ENCODE measurements around the gene RNASE8. TPM values are rescaled to one million over a fixed set of nuclear protein-coding genes. Genes with fewer than 3 reads are reported as not detected.

RNASE8 gene
- total RNA-seq, 4 donors from 2014 or later: not detected

DNA sequence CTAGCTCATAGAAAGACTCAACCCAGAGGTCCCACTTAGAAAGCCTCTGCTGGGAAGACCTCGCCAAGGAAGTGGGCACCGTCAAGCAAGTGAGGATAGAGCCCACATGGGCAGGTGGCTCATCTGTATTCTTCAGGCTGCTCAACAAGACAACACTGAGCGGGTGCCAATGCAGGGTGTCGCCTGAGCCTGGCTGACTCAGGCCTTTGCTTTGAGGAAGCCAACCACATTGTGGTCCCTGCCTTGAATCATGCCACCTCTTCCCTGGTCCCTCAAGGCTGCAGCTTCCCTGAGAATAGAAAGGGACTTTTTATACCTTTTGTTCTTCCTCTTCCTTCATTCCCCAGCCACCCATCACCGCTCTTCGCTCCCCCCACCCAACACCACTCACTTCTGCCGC lies 20.9 kb upstream of the RNASE8 start:
- no peaks in the 10 kb centered on the region for H3K27me3 ChIP-seq
- WGBS, 2 donors (ENCODE audit: low coverage in 1 of 2): 89 to 100% methylated on average over 3 to 7 of the region's 7 CpGs
- no peak for DNase-seq
- H3K4me1 ChIP-seq: peaks cover 18 to 21% (median 19%) of the 10 kb centered on the region in 4 donors
- no peak overlapping the region for H3K4me3 ChIP-seq
- intact Hi-C loops (cut with DNase I; ENCODE audit: low total_unique reads): no loop called here
- in situ Hi-C loops (cut with MboI; ENCODE audit: low pct_ligation_motif_present in 1 of 4, low pct_unique_long_range_greater_than_20kb in 1 of 4, low sequenced_read_pairs in 3 of 4): no loop called here
- no peak for TF ChIP-seq POLR2A (IDR thresholded peaks at IDR 0.05)
- TF ChIP-seq, protein P1, sequence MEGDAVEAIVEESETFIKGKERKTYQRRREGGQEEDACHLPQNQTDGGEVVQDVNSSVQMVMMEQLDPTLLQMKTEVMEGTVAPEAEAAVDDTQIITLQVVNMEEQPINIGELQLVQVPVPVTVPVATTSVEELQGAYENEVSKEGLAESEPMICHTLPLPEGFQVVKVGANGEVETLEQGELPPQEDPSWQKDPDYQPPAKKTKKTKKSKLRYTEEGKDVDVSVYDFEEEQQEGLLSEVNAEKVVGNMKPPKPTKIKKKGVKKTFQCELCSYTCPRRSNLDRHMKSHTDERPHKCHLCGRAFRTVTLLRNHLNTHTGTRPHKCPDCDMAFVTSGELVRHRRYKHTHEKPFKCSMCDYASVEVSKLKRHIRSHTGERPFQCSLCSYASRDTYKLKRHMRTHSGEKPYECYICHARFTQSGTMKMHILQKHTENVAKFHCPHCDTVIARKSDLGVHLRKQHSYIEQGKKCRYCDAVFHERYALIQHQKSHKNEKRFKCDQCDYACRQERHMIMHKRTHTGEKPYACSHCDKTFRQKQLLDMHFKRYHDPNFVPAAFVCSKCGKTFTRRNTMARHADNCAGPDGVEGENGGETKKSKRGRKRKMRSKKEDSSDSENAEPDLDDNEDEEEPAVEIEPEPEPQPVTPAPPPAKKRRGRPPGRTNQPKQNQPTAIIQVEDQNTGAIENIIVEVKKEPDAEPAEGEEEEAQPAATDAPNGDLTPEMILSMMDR (IDR thresholded peaks at IDR 0.05): no peak
- TF ChIP-seq POLR2AphosphoS5 (IDR thresholded peaks at IDR 0.05): no peak
- no peak for TF ChIP-seq EP300 (IDR thresholded peaks at IDR 0.05; ENCODE audit: low read depth)
- no peaks in the 10 kb centered on the region for H3K9me3 ChIP-seq
- no peaks in the 10 kb centered on the region for H3K36me3 ChIP-seq
- H3K27ac ChIP-seq: no peak overlapping the region

GRCh38 chr14:21037156-21037555 lies 20.5 kb upstream of the RNASE8 start:
- no peak overlapping the region for H3K4me3 ChIP-seq

DNA sequence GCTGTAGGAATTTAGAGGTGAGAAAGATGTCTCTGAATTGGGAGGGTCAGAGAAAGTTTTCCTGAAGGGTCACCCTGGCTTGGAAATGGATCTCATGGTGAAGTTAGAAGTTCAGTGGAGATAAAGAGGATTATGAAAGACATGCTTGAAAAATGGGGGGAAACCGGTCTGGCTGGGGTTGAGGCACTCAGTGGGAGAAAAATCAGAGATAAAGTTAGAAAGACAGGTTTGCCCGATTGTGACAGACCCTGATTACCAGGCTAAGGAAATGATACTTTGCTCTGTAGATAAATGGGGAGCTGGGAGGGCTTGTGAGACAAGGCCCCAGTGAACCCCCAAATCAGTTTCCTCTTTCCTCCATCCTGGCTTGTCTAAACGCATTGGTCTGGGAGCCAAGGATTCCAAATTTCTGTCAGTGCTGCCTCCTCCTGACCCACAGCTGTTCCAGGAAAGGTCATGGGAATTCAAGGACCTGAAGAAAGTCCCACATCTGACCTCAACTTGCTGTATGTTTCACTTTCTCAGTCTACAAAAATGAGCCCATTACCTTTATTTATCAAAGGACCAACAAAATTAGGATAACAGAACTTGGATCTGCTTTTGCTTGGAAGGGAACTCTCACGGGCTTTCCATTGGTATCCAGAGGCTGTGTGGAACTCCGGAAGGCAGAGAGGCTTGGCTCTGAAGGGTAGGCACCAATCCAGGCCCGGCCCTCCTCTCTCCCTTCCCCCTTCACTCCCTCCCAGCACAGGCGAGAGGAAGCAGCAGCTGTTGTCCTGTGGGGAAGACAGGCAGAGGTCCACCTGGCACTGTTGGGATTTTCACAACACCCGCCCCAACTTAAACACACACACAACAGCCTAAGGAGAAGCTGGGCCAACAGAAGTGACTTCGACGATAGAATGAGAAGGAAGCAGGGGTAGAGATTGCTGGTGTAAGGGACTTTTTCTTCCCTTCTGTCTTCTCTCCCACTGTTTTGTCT lies 18.9 kb upstream of the RNASE8 start:
- no peak overlapping the region for H3K4me3 ChIP-seq
- H3K4me1 ChIP-seq: peaks cover 28 to 35% (median 29%) of the 10 kb centered on the region in 4 donors
- peak overlapping the region; percentile 75 to 83 (median 80) for H3K27ac ChIP-seq
- intact Hi-C loops (cut with DNase I; ENCODE audit: low total_unique reads) (no loop called here), in situ Hi-C loops (cut with MboI; ENCODE audit: low pct_ligation_motif_present in 1 of 4, low pct_unique_long_range_greater_than_20kb in 1 of 4, low sequenced_read_pairs in 3 of 4) (no loop called here)
- DNase-seq: peak; percentile 87
- TF ChIP-seq POLR2AphosphoS5 (IDR thresholded peaks at IDR 0.05): peak; percentile 48 to 82 (median 63)
- TF ChIP-seq, protein P1 (IDR thresholded peaks at IDR 0.05): no peak
- no peak for TF ChIP-seq EP300 (IDR thresholded peaks at IDR 0.05; ENCODE audit: low read depth)
- peak; percentile 34 for TF ChIP-seq POLR2A (IDR thresholded peaks at IDR 0.05)
- H3K36me3 ChIP-seq: no peaks in the 10 kb centered on the region
- 27% methylated on average over 3 to 10 of the region's 10 CpGs for WGBS, 2 donors (ENCODE audit: low coverage in 1 of 2)
- H3K9me3 ChIP-seq: no peaks in the 10 kb centered on the region
- H3K27me3 ChIP-seq: no peaks in the 10 kb centered on the region

More at GRCh38 chr14:21037156-21037555, 20.5 kb upstream of the RNASE8 start:
- intact Hi-C loops (cut with DNase I; ENCODE audit: low total_unique reads): no loop called here
- H3K27ac ChIP-seq: no peak overlapping the region
- peaks cover 18 to 21% (median 19%) of the 10 kb centered on the region in 4 donors for H3K4me1 ChIP-seq
- no peaks in the 10 kb centered on the region for H3K27me3 ChIP-seq
- no peaks in the 10 kb centered on the region for H3K36me3 ChIP-seq
- in situ Hi-C loops (cut with MboI; ENCODE audit: low pct_ligation_motif_present in 1 of 4, low pct_unique_long_range_greater_than_20kb in 1 of 4, low sequenced_read_pairs in 3 of 4): no loop called here
- DNase-seq: no peak
- WGBS, 2 donors (ENCODE audit: low coverage in 1 of 2): 73% methylated on average over 3 of the region's 3 CpGs; no CpG with 5 or more reads in 1 of the 2 donors
- no peaks in the 10 kb centered on the region for H3K9me3 ChIP-seq
- TF ChIP-seq EP300 (IDR thresholded peaks at IDR 0.05; ENCODE audit: low read depth): no peak
- TF ChIP-seq, protein P1 (IDR thresholded peaks at IDR 0.05): no peak

DNA sequence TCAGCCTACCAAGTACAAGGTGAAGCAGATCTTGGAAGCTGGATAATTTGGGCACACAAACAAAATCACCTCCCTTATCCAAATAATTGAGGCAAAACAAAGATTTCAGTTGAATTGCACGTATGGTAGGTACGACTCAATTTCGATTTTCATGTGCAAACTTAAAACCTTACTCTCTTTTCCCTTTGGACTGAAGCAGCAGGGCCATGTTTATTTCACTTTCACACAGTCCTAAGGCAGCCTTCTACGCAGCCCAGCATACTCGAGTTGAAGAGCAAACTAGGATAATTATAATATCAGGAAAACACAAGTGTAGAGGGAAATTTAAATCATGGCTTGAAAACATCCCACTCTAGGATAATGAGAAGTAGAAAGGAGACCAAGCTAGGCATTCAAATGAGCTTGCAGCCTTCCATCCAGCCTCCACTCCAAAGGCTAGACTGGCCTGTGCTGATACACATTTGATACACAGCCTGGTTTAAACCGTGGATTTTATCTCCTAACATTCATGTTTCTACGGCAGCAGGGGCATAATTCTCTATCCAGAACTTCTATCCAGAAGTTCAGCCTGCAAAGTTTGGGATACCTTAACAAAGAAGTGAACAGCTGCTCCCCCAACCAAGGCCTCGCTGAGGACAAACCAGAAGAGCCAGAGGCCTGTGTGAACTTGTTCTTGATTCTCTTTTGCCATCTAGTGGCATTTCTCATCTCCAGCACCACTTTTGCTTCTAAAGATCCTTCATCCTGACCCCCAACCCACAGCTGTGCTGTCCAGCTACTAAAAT lies 17.8 kb upstream of the RNASE8 start:
- peak; percentile 45 for DNase-seq
- TF ChIP-seq, protein P1 (IDR thresholded peaks at IDR 0.05): peak; percentile 59 to 75 (median 63)
- no peak for TF ChIP-seq EP300 (IDR thresholded peaks at IDR 0.05; ENCODE audit: low read depth)
- Histone ChIP-seq H3K4me3 (no peak overlapping the region), H3K27ac (peak overlapping the region; percentile 75 to 83 (median 80)), H3K9me3 (no peaks in the 10 kb centered on the region), H3K36me3 (no peaks in the 10 kb centered on the region), H3K27me3 (no peaks in the 10 kb centered on the region), H3K4me1 (peaks cover 28 to 43% (median 31%) of the 10 kb centered on the region in 4 donors)
- WGBS, 2 donors (ENCODE audit: low coverage in 1 of 2): 36 to 46% methylated on average over 8 of the region's 8 CpGs
- in situ Hi-C loops (cut with MboI; ENCODE audit: low pct_ligation_motif_present in 1 of 4, low pct_unique_long_range_greater_than_20kb in 1 of 4, low sequenced_read_pairs in 3 of 4): no loop called here
- intact Hi-C loops (cut with DNase I; ENCODE audit: low total_unique reads): loop anchor here (2.0 kb wide), 1 partner anchor 25 kb away; no protein-coding TSS in a partner anchor
